ENCODE data around the gene PHKA1.

GRCh38 chrX:72715546-72715945 lies 1.4 kb upstream of the PHKA1 start:
- TF ChIP-seq RCOR1 (IDR thresholded peaks at IDR 0.05; ENCODE audit: low read depth, low read length) (no peak), MAZ (IDR thresholded peaks at IDR 0.05; ENCODE audit: borderline replicate concordance, low read depth, low read length) (no peak), CTCF (IDR thresholded peaks at IDR 0.05) (no peak), RFX5 (IDR thresholded peaks at IDR 0.05) (no peak), POLR2AphosphoS2 (conservative IDR thresholded peaks at IDR 0.05; ENCODE audit: low read length) (no peak), EP300 (IDR thresholded peaks at IDR 0.05) (no peak), ESRRA (IDR thresholded peaks at IDR 0.05; ENCODE audit: borderline replicate concordance, low read length) (no peak), FOSL2 (IDR thresholded peaks at IDR 0.05) (no peak), FOSL2 (CRISPR knock-in tag; IDR thresholded peaks at IDR 0.05) (no peak)
- TF ChIP-seq, protein P1, sequence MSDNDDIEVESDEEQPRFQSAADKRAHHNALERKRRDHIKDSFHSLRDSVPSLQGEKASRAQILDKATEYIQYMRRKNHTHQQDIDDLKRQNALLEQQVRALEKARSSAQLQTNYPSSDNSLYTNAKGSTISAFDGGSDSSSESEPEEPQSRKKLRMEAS (IDR thresholded peaks at IDR 0.05): no peak
- TF ChIP-seq, protein P2, sequence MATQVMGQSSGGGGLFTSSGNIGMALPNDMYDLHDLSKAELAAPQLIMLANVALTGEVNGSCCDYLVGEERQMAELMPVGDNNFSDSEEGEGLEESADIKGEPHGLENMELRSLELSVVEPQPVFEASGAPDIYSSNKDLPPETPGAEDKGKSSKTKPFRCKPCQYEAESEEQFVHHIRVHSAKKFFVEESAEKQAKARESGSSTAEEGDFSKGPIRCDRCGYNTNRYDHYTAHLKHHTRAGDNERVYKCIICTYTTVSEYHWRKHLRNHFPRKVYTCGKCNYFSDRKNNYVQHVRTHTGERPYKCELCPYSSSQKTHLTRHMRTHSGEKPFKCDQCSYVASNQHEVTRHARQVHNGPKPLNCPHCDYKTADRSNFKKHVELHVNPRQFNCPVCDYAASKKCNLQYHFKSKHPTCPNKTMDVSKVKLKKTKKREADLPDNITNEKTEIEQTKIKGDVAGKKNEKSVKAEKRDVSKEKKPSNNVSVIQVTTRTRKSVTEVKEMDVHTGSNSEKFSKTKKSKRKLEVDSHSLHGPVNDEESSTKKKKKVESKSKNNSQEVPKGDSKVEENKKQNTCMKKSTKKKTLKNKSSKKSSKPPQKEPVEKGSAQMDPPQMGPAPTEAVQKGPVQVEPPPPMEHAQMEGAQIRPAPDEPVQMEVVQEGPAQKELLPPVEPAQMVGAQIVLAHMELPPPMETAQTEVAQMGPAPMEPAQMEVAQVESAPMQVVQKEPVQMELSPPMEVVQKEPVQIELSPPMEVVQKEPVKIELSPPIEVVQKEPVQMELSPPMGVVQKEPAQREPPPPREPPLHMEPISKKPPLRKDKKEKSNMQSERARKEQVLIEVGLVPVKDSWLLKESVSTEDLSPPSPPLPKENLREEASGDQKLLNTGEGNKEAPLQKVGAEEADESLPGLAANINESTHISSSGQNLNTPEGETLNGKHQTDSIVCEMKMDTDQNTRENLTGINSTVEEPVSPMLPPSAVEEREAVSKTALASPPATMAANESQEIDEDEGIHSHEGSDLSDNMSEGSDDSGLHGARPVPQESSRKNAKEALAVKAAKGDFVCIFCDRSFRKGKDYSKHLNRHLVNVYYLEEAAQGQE (IDR thresholded peaks at IDR 0.05): no peak
